IPS DF 6.9 (cell line): ENCODE data around the gene C10orf71.

Source experiments
- DNase-seq: peaks from one replicate; pipeline ENCODE4 v3.0.0-alpha.2; 2013; ENCODE audit warnings: low read depth, low spot score
- H3K27ac ChIP-seq: one replicate; pipeline ENCODE4 v1.5.1; 2013; ENCODE audit warnings: low read length, control low read depth
- H3K27me3 ChIP-seq: 2 replicates; pipeline ENCODE4 v1.6.1; 2013; ENCODE audit warnings: mild to moderate bottlenecking, low read length; ENCODE audit not compliant: control insufficient read depth, insufficient read depth
- H3K36me3 ChIP-seq: 2 replicates; pipeline ENCODE4 v1.6.1; 2013; ENCODE audit warnings: low read length; ENCODE audit not compliant: control insufficient read depth, insufficient read depth
- H3K4me1 ChIP-seq: 2 replicates; pipeline ENCODE4 v1.6.1; 2013; ENCODE audit warnings: low read length; ENCODE audit not compliant: control insufficient read depth, insufficient read depth
- H3K4me3 ChIP-seq: 2 replicates; pipeline ENCODE4 v1.5.1; 2013; ENCODE audit warnings: mild to moderate bottlenecking, low read length
- H3K9me3 ChIP-seq: 2 replicates; pipeline ENCODE4 v1.6.1; 2013; ENCODE audit warnings: low read length, inconsistent platforms; ENCODE audit not compliant: control insufficient read depth, insufficient read depth
- WGBS: extraction: QIAGEN DNeasy Blood & Tissue Kit; methylation state at CpG from one replicate; pipeline ENCODE4 v1.1.7; 2013; ENCODE audit warnings: mixed read lengths, missing lambda C conversion rate; ENCODE audit not compliant: insufficient read length, insufficient coverage; 5-methylcytosine and 5-hydroxymethylcytosine counted together

The C10orf71 gene

DNA sequence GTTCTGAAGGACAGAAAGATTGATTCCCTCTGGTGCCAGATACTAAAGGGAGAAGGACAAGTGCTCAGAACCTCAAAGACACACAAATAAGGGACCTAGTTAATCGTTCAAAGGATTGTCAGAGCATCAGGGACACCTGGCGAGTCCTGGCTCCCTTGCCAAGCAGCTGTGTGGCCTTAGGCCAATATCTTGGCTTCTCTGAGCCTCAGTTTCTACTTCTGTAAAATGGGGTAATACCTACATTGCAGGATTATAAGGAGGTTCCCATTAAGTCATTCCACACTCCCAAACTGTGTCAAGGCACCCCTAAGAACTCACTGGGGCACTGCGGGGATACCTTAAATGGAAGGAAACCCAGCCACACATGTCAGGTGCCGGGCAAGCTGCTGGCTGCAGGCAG, 67.5 kb downstream of the C10orf71 start:
- no peak for DNase-seq
- no CpG with 5 or more reads among the region's 4 CpGs for WGBS
- Histone ChIP-seq H3K27ac (no peak overlapping the region), H3K27me3 (no peaks in the 10 kb centered on the region; the same call in 1 of the 2 replicates), H3K4me3 (no peak overlapping the region), H3K36me3 (no peaks in the 10 kb centered on the region), H3K9me3 (no peaks in the 10 kb centered on the region), H3K4me1 (no peaks in the 10 kb centered on the region)

DNA sequence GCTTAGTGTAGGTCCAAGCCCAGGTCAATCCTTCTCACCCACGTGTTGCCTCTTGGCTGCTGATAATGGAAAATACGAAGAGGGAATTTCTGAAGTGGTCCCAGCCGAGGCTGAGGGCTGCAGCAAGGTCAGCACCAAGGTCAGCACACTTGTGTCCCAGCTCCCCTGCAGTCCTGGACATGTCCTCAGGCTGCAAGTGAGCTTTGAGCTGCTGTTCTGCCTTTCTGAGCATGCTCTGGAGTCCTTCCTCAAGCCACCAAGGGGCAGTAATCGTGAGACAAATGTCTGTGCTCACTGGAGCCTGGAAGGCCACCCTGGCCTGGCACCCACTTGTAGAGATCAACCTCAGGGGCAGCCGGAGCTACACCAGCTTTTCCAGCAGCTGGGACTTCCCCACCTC, 68.6 kb downstream of the C10orf71 start:
- Histone ChIP-seq H3K9me3 (no peaks in the 10 kb centered on the region), H3K36me3 (no peaks in the 10 kb centered on the region), H3K4me3 (no peak overlapping the region), H3K27me3 (no peaks in the 10 kb centered on the region; the same call in 1 of the 2 replicates), H3K4me1 (no peaks in the 10 kb centered on the region), H3K27ac (no peak overlapping the region)
- no peak for DNase-seq
- no CpG with 5 or more reads among the region's 5 CpGs for WGBS

DNA sequence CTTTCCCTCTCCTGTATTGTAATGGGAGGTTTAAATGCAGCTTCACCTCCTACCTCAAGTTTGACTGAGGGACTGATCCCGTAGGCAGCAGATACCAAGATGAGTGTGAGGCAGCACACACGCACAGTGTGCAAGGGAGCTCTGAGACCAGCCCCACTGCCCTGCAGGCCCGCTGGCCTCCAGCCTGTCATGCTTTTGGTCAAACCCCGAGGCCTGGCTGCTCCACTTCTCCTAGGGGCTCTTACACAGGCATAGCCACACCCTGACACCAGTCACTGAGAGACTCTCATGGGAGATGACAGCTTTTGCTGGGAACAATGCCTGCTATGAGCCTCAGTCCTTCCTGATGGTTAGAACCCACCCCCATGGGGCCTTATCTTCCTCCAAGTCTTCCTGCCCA, 69.3 kb downstream of the C10orf71 start:
- DNase-seq: no peak
- no peak overlapping the region for H3K27ac ChIP-seq
- no peak overlapping the region for H3K4me3 ChIP-seq
- no peaks in the 10 kb centered on the region for H3K36me3 ChIP-seq
- WGBS: no CpG with 5 or more reads among the region's 4 CpGs
- H3K27me3 ChIP-seq: no peaks in the 10 kb centered on the region; the same call in 1 of the 2 replicates
- no peaks in the 10 kb centered on the region for H3K4me1 ChIP-seq
- no peaks in the 10 kb centered on the region for H3K9me3 ChIP-seq

DNA sequence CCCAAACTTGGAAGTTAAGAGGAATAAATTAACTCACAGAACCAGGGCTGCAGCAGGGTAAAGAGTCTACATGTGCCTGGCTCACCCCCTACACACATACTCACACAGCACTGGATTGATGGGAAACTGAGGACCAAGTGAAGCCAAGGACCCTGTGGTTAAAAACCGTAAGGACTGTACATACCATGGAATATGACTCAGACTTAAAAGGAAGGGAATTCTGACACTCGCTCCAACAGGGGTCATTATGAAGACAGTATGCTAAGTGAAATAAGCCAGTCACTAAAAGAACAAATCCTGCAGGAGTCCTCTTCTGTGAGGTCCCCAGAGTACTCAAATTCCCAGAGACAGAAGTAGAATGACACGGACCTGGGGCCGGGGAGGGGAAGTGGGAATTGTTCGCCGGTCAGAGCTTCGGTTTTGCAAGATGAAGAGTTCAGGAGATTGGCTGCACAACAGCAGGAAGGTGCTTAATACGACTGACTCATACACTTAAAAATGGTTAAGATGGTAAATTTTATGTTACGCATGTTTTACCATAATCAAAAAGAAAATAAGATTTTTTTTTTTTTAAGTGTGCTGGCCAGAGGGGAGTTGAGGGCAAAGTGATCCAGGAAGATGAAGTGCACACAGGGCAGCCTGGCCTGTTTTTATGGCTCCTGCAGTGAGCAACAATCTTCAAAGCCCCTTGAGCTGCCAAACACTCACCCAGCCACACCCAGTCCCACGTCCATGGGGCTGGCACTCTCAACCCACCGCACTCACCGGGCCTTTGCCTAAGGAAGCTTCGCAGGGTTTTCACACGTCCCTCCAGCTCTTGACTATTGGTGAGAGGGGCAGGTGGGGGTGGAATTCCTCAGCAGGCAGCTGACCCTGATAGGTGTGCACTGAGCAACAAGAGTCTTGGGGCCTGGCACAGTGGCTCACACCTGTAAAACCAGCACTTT, 70.5 kb downstream of the C10orf71 start:
- Histone ChIP-seq H3K27me3 (no peaks in the 10 kb centered on the region; the same call in 1 of the 2 replicates), H3K27ac (no peak overlapping the region), H3K36me3 (no peaks in the 10 kb centered on the region), H3K4me1 (no peaks in the 10 kb centered on the region), H3K9me3 (no peaks in the 10 kb centered on the region), H3K4me3 (no peak overlapping the region)
- no peak for DNase-seq
- WGBS: no CpG with 5 or more reads among the region's 14 CpGs

DNA sequence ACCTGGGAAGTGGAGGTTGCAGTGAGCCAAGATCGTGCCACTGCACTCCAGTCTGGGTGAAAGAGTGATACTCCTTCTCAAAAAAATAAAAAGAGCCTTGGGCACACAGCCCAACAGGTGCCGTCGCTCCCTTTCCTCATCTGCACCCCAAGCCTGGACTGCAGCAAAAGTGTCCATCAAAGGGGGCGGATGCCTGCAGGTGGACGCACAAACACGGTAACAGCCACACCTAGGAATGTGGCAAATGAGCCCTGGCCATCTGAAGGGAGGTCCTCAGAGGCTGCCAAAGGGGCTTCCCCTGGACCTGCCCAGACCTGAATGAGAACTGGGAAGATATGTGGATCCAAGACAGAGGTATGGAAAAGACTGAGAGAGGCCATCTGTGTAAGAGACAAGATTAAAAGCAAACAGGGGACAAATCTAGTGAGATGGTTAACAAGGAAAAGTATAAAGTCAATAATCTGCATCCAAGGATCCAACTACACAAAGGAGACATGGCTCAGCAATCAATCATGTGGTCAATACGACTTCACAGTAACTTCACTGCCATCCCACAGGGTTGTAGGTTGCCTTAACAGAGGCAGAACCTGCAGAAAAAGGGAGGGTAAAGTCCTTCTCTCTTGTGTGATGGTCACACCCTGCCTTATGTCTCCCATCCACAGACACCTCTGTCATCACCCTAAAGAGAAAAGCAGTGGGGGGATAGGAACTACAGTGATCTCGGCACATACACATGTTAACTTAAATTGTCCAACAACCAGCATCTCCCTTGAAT, 71.5 kb downstream of the C10orf71 start:
- Histone ChIP-seq H3K4me3 (no peak overlapping the region), H3K4me1 (no peaks in the 10 kb centered on the region), H3K36me3 (no peaks in the 10 kb centered on the region), H3K27ac (no peak overlapping the region), H3K27me3 (no peaks in the 10 kb centered on the region; the same call in 1 of the 2 replicates), H3K9me3 (no peaks in the 10 kb centered on the region)
- no peak for DNase-seq
- no CpG with 5 or more reads among the region's 8 CpGs for WGBS

DNA sequence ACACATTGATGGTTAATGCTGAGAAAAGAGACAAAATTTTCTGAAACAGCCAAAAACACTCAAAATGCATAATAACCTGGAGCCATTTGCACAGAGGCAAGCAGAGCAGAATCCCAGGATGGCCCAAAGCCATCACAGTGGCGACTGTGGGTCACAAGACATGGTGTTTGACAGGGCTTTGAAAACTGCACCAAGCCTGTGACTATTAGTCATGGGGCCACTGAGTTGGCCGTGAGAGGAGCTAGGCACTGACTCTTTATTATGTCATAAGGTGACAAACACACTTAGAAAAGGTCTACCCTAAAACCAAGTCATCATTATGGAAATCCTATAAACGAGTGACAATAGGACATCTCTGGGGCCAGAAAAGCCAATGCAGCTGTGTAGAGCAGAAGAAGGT, 73.0 kb downstream of the C10orf71 start:
- Histone ChIP-seq H3K9me3 (no peaks in the 10 kb centered on the region), H3K4me3 (no peak overlapping the region), H3K27me3 (no peaks in the 10 kb centered on the region; the same call in 1 of the 2 replicates), H3K4me1 (no peaks in the 10 kb centered on the region), H3K27ac (no peak overlapping the region), H3K36me3 (no peaks in the 10 kb centered on the region)
- DNase-seq: no peak
- no CpG with 5 or more reads among the region's 3 CpGs for WGBS

DNA sequence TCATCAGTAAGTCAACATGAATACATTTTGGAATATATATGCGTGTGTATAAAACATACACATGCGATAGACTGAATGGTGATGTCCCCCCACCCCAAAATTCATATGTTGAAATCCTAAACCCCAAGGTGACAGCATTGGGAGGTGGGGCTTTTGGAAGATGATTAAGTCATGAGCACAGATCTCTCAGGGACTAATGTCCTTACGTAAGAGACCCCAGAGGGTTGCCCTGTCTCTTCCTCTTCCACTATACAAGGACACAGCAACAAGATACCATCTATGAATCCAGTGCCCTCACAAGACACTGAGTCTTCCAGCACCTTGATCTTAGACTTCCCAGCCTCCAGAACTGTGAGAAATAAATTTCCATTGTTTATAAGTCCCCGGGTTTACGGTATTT, 74.4 kb downstream of the C10orf71 start:
- Histone ChIP-seq H3K27ac (no peak overlapping the region), H3K4me3 (no peak overlapping the region), H3K36me3 (no peaks in the 10 kb centered on the region), H3K27me3 (no peaks in the 10 kb centered on the region; the same call in 1 of the 2 replicates), H3K9me3 (no peaks in the 10 kb centered on the region), H3K4me1 (no peaks in the 10 kb centered on the region)
- WGBS: no CpG with 5 or more reads among the region's 5 CpGs
- DNase-seq: no peak

DNA sequence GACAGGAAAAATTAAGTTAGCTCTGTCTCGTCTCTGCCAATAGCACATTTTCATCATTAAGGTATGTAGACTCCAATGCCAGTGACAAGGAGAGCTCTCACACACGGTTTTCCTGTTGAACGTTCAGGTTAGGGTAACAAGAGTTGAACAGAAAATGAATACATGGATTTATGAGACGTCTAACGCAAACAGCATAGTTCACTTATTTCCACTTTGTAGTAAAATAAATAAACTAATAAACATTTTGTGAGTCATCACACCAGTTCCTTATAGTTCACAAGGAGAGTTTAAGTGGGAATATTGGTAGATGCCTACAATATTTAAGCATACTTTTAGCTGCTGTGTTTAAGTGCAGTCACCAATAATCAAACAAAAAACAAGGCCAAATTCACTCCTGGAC, 75.8 kb downstream of the C10orf71 start:
- no CpG with 5 or more reads among the region's 5 CpGs for WGBS
- Histone ChIP-seq H3K27me3 (no peaks in the 10 kb centered on the region; the same call in 1 of the 2 replicates), H3K9me3 (no peaks in the 10 kb centered on the region), H3K36me3 (no peaks in the 10 kb centered on the region), H3K27ac (no peak overlapping the region), H3K4me1 (no peaks in the 10 kb centered on the region), H3K4me3 (no peak overlapping the region)
- DNase-seq: no peak

DNA sequence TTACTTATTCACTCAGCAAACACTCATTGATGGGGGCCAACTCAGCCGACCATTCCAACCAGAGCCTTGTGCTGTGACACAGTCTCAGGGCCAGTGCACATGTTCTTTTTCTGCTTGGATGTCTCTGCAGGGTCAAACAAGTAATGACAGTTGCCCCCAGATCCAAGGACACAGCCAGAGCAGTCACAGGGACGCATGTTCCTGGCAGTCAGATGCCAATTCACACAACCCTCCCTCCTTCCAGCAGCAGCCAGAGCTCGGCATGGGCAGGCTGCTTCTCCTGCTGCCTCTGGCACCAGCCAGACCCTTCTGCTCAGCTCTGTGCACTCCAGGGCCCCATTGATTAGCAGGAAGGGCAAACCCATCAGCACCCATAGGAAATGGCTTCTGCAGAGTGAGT, 76.6 kb downstream of the C10orf71 start:
- Histone ChIP-seq H3K36me3 (no peaks in the 10 kb centered on the region), H3K27ac (no peak overlapping the region), H3K4me3 (no peak overlapping the region), H3K9me3 (no peaks in the 10 kb centered on the region), H3K27me3 (no peaks in the 10 kb centered on the region; the same call in 1 of the 2 replicates), H3K4me1 (no peaks in the 10 kb centered on the region)
- no peak for DNase-seq
- WGBS: no CpG with 5 or more reads among the region's 3 CpGs
